Measurements from ENCODE around the gene AFF1.
"Not testable (repeated sequence)": the region's sequence is repeated elsewhere in the genome, so short reads cannot be mapped to it uniquely, and the experiment has no call there.

Gene AFF1

GRCh38 chr4:87035881-87036509, 101.2 kb downstream of the AFF1 start:
- DNase-seq (ENCODE audit: low read depth in 3 of 3), result no peak

GRCh38 chr4:87036713-87037112, 101.9 kb downstream of the AFF1 start:
- DNase-seq (ENCODE audit: low read depth in 3 of 3), result no peak

- DNase-seq (ENCODE audit: low read depth in 3 of 3), result not testable (repeated sequence)
These were observed 102.4 kb downstream of the AFF1 start for GRCh38 chr4:87037171-87037570.

- DNase-seq (ENCODE audit: low read depth in 3 of 3), result no peak
These were observed 103.0 kb downstream of the AFF1 start for GRCh38 chr4:87037671-87038334.

- no peak for DNase-seq (ENCODE audit: low read depth in 3 of 3)
These were observed 104.2 kb downstream of the AFF1 start for GRCh38 chr4:87038837-87039615.

GRCh38 chr4:87041141-87041540, 106.3 kb downstream of the AFF1 start:
- no peak for DNase-seq (ENCODE audit: low read depth in 3 of 3)

- no peak for DNase-seq (ENCODE audit: low read depth in 3 of 3)
These were observed 107.4 kb downstream of the AFF1 start for GRCh38 chr4:87042221-87042620.

GRCh38 chr4:87042986-87043820, 108.4 kb downstream of the AFF1 start:
- no peak for DNase-seq (ENCODE audit: low read depth in 3 of 3)

GRCh38 chr4:87044511-87045233, 109.9 kb downstream of the AFF1 start:
- no peak for DNase-seq (ENCODE audit: low read depth in 3 of 3)

GRCh38 chr4:87045234-87045558, 110.4 kb downstream of the AFF1 start:
- no peak for DNase-seq (ENCODE audit: low read depth in 3 of 3)

- DNase-seq (ENCODE audit: low read depth in 3 of 3), result no peak
These were observed 110.8 kb downstream of the AFF1 start for GRCh38 chr4:87045659-87046058.

GRCh38 chr4:87046121-87046551, 111.3 kb downstream of the AFF1 start:
- DNase-seq (ENCODE audit: low read depth in 3 of 3), result no peak

GRCh38 chr4:87047281-87047798, 112.5 kb downstream of the AFF1 start:
- DNase-seq (ENCODE audit: low read depth in 3 of 3), result no peak

- no peak for DNase-seq (ENCODE audit: low read depth in 3 of 3)
These were observed 114.7 kb downstream of the AFF1 start for GRCh38 chr4:87049508-87049907.

GRCh38 chr4:87050596-87050995, 115.8 kb downstream of the AFF1 start:
- DNase-seq (ENCODE audit: low read depth in 3 of 3), result no peak

- DNase-seq (ENCODE audit: low read depth in 3 of 3), result no peak
These were observed 116.4 kb downstream of the AFF1 start for GRCh38 chr4:87051121-87051713.

GRCh38 chr4:87052615-87053014, 117.8 kb downstream of the AFF1 start:
- no peak for DNase-seq (ENCODE audit: low read depth in 3 of 3)

- no peak for DNase-seq (ENCODE audit: low read depth in 3 of 3)
These were observed 118.4 kb downstream of the AFF1 start for GRCh38 chr4:87053176-87053658.

- DNase-seq (ENCODE audit: low read depth in 3 of 3), result no peak
These were observed 119.3 kb downstream of the AFF1 start for GRCh38 chr4:87053802-87054767.

Data from stimulated activated CD4-positive, alpha-beta T cell treated with anti-CD3 and anti-CD28 coated beads, TNF-alpha, amount 100 ng/mL, for 24 hours (primary cell).